ENCODE results near the gene POC1A.
"Not testable (repeated sequence)": the region's sequence is repeated elsewhere in the genome, so short reads cannot be mapped to it uniquely, and the experiment has no call there.

Gene POC1A

DNA sequence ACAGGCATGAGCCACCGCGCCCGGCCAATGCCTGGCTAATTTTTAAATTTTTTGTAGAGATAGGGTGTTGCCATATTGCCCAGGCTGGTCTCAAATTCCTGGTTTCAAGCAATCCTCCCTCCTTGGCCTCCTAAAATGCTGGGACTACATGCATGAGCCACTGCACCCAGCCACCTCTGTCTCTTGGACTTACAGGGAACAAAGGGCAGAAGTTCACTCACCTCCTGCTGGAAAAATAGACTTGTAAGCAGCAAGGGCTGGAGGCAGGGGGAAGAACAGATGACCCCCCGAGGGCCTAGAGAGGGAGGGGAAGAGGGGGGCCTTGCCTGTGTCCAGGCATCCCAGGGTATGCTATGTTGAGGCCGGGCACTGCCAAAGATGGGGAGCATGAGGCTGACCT, 120.0 kb downstream of the POC1A start:
- DNase-seq (ENCODE audit: low read depth), result no peak
- H3K4me3 ChIP-seq (ENCODE audit: low read length), result no peak overlapping the region
- no peak for TF ChIP-seq CTCF (conservative IDR thresholded peaks at IDR 0.05; ENCODE audit: low read length)

- DNase-seq (ENCODE audit: low read depth); H3K4me3 ChIP-seq (ENCODE audit: low read length): not testable (repeated sequence)
These were observed 120.5 kb downstream of the POC1A start for GRCh38 chr3:52033748-52034147.

- no peak overlapping the region for H3K4me3 ChIP-seq (ENCODE audit: low read length)
- DNase-seq (ENCODE audit: low read depth), result no peak
- TF ChIP-seq CTCF (conservative IDR thresholded peaks at IDR 0.05; ENCODE audit: low read length), result no peak
These were observed 121.4 kb downstream of the POC1A start for GRCh38 chr3:52032702-52033408.

DNA sequence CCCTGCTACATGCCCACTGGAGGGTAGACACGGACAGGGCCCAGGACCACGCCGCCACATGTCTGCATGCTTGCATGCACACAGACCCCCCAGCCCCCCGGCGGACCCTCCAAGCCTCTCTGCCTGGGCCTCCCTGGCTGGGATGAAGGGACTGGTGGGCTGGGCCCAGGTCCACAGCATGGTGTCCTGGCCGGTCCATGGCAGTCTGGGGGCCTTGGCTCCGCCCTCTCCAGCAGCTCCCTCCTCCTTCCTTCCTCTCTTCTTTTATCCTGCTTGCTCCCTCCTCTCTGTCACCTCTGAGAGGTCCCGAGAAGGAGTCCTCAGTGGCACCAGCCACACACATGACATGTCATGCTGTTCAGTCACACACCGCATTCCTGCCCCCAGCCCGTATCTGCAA, 122.3 kb downstream of the POC1A start:
- DNase-seq (ENCODE audit: low read depth), result no peak
- no peak overlapping the region for H3K4me3 ChIP-seq (ENCODE audit: low read length)
- no peak for TF ChIP-seq CTCF (conservative IDR thresholded peaks at IDR 0.05; ENCODE audit: low read length)

GRCh38 chr3:52030714-52031310, 123.4 kb downstream of the POC1A start:
- TF ChIP-seq CTCF (conservative IDR thresholded peaks at IDR 0.05; ENCODE audit: low read length), result no peak
- H3K4me3 ChIP-seq (ENCODE audit: low read length), result no peak overlapping the region

GRCh38 chr3:52029535-52029934, 124.7 kb downstream of the POC1A start:
- TF ChIP-seq CTCF (conservative IDR thresholded peaks at IDR 0.05; ENCODE audit: low read length), result no peak

More at GRCh38 chr3:52030714-52031310, 123.4 kb downstream of the POC1A start:
- DNase-seq (ENCODE audit: low read depth), result no peak

DNA sequence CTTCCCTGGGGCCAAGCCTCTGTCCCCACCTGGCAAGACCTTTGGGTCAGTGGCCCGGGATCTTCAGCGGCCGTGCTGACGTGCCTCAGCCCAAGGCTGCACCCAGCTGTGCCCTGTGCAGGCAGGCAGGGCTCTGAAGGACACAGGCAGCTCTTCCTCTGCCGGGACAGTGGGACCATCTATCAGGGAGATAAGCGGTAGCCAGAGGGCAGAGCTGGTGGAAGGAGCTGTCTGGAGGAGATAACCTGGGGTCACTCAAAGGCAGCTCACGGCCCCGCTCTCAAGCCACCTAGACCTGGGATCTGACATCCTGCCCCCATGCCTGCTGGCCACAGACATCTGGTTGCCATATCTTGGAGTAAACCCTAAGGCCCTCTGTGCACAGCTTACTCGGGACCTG, 125.2 kb downstream of the POC1A start:
- TF ChIP-seq CTCF (conservative IDR thresholded peaks at IDR 0.05; ENCODE audit: low read length), result no peak
- H3K4me3 ChIP-seq (ENCODE audit: low read length), result no peak overlapping the region
- no peak for DNase-seq (ENCODE audit: low read depth)

More at GRCh38 chr3:52029535-52029934, 124.7 kb downstream of the POC1A start:
- no peak overlapping the region for H3K4me3 ChIP-seq (ENCODE audit: low read length)
- no peak for DNase-seq (ENCODE audit: low read depth)
